Right ventricle myocardium superior (tissue), 1 donor: ENCODE data around the gene PIP5K1B. TPM values are rescaled to one million over a fixed set of nuclear protein-coding genes. Genes with fewer than 3 reads are reported as not detected.
A peak's percentile ranks its signal among the peaks of the same experiment; 100 is the strongest.

Experiments
- ATAC-seq: fragments of 200-7000 bp; cut with Tn5 transposase; one replicate; pipeline ENCODE4 v1.9.1; 2020; ENCODE audit warnings: mild to moderate bottlenecking; ENCODE audit not compliant: poor library complexity
- DNase-seq: peaks from one replicate; pipeline ENCODE4 v3.0.0-alpha.2; 2020
- intact Hi-C: fragments of 100-400 bp; cut with DNase I; formaldehyde crosslinking; loops from one replicate; pipeline ENCODE4 v1.11.2; 2022
- total RNA-seq: library from RNA; stranded (reverse); fragmentation: NEBNext Ultra II Directional; extraction: Animal tissue kit (Norgen Biotek cat#: 25700); gene quantifications from one replicate; pipeline ENCODE4 v1.2.1, GENCODE V29; 2021
- donor health status: DM: no; HTN: yes; CAD: no; lungs with severe emphysema.

The PIP5K1B gene
- total RNA-seq, 1 donor from 2014 or later: 62.8 TPM

- ATAC-seq (peak; percentile 71), DNase-seq (peak; percentile 63)
- intact Hi-C loops: no loop called here
These were observed 707 bp downstream of the PIP5K1B start for GRCh38 chr9:68705531-68706362.

GRCh38 chr9:68706363-68707201 is 1.5 kb downstream of the PIP5K1B start:
- intact Hi-C loops: no loop called here
- no peak for DNase-seq

GRCh38 chr9:68707801-68708488 is 2.9 kb downstream of the PIP5K1B start:
- no peak for ATAC-seq
- DNase-seq: no peak
- intact Hi-C loops: no loop called here

More at GRCh38 chr9:68706363-68707201, 1.5 kb downstream of the PIP5K1B start:
- ATAC-seq: no peak

GRCh38 chr9:68708513-68708912 is 3.5 kb downstream of the PIP5K1B start:
- intact Hi-C loops: no loop called here
- ATAC-seq (no peak), DNase-seq (no peak)

- ATAC-seq: no peak
- intact Hi-C loops: loop anchor here (10.0 kb wide), 1 partner anchor 155 kb away; no protein-coding TSS in a partner anchor
These were observed 4.5 kb downstream of the PIP5K1B start for GRCh38 chr9:68709291-68710110.

GRCh38 chr9:68710111-68710471 is 5.1 kb downstream of the PIP5K1B start:
- peak; percentile 26 for ATAC-seq
- DNase-seq: no peak
- intact Hi-C loops: loop anchor here (10.0 kb wide), 1 partner anchor 155 kb away; no protein-coding TSS in a partner anchor

More at GRCh38 chr9:68709291-68710110, 4.5 kb downstream of the PIP5K1B start:
- no peak for DNase-seq

- DNase-seq (no peak), ATAC-seq (no peak)
- intact Hi-C loops: loop anchor here (10.0 kb wide), 1 partner anchor 154 kb away; no protein-coding TSS in a partner anchor
These were observed 6.2 kb downstream of the PIP5K1B start for GRCh38 chr9:68711281-68711680.

GRCh38 chr9:68711932-68712331 is 6.9 kb downstream of the PIP5K1B start:
- ATAC-seq: no peak
- intact Hi-C loops: loop anchor here (10.0 kb wide), 1 partner anchor 153 kb away; no protein-coding TSS in a partner anchor

GRCh38 chr9:68714416-68715180 is 9.6 kb downstream of the PIP5K1B start:
- DNase-seq: no peak
- no peak for ATAC-seq
- intact Hi-C loops: loop anchor here (10.0 kb wide), 1 partner anchor 150 kb away; no protein-coding TSS in a partner anchor

More at GRCh38 chr9:68711932-68712331, 6.9 kb downstream of the PIP5K1B start:
- no peak for DNase-seq

- DNase-seq (no peak), ATAC-seq (no peak)
- intact Hi-C loops: loop anchor here (10.0 kb wide), 1 partner anchor 150 kb away; no protein-coding TSS in a partner anchor
These were observed 10.1 kb downstream of the PIP5K1B start for GRCh38 chr9:68715181-68715456.

- ATAC-seq (peak; percentile 40), DNase-seq (no peak)
- intact Hi-C loops: loop anchor here (10.0 kb wide), 1 partner anchor 147 kb away; no protein-coding TSS in a partner anchor
These were observed 12.8 kb downstream of the PIP5K1B start for GRCh38 chr9:68717552-68718443.

- ATAC-seq: no peak
- no peak for DNase-seq
- intact Hi-C loops: loop anchor here (10.0 kb wide), 2 partner anchors 145 to 225 kb away; no protein-coding TSS in a partner anchor
These were observed 14.8 kb downstream of the PIP5K1B start for GRCh38 chr9:68719847-68720246.

GRCh38 chr9:68720656-68721313 is 15.7 kb downstream of the PIP5K1B start:
- ATAC-seq: no peak
- intact Hi-C loops: loop anchor here (10.0 kb wide), 1 partner anchor 224 kb away; no protein-coding TSS in a partner anchor

GRCh38 chr9:68721666-68722330 is 16.8 kb downstream of the PIP5K1B start:
- ATAC-seq (no peak), DNase-seq (no peak)
- intact Hi-C loops: loop anchor here (10.0 kb wide), 1 partner anchor 223 kb away; no protein-coding TSS in a partner anchor

More at GRCh38 chr9:68720656-68721313, 15.7 kb downstream of the PIP5K1B start:
- DNase-seq: no peak

GRCh38 chr9:68725070-68725469 is 20.0 kb downstream of the PIP5K1B start:
- ATAC-seq: no peak
- DNase-seq: no peak
- intact Hi-C loops: loop anchor here (10.0 kb wide), 1 partner anchor 220 kb away; no protein-coding TSS in a partner anchor
